Left renal cortex interstitium (tissue), 4 donors: ENCODE measurements around the gene MYEOV. TPM values are rescaled to one million over a fixed set of nuclear protein-coding genes. Genes with fewer than 3 reads are reported as not detected.

ENCODE experiments used
- DNase-seq, 4 donors: peaks; one replicate each; pipeline ENCODE4 v3.0.0-alpha.2; 2013; ENCODE audit warnings: low read depth in 4 of 4, low spot score in 2 of 4, missing footprints in 1 of 4
- polyA plus RNA-seq, 4 donors: library from polyadenylated mRNA; unstranded; fragments of 120-200 nt; gene quantifications; one replicate each; pipeline ENCODE4 v1.2.1, GENCODE V29; 2013; ENCODE audit not compliant: insufficient read length in 4 of 4

MYEOV gene
- polyA plus RNA-seq, 4 donors: 3.5 to 7.0 (median 5.4) TPM

DNA sequence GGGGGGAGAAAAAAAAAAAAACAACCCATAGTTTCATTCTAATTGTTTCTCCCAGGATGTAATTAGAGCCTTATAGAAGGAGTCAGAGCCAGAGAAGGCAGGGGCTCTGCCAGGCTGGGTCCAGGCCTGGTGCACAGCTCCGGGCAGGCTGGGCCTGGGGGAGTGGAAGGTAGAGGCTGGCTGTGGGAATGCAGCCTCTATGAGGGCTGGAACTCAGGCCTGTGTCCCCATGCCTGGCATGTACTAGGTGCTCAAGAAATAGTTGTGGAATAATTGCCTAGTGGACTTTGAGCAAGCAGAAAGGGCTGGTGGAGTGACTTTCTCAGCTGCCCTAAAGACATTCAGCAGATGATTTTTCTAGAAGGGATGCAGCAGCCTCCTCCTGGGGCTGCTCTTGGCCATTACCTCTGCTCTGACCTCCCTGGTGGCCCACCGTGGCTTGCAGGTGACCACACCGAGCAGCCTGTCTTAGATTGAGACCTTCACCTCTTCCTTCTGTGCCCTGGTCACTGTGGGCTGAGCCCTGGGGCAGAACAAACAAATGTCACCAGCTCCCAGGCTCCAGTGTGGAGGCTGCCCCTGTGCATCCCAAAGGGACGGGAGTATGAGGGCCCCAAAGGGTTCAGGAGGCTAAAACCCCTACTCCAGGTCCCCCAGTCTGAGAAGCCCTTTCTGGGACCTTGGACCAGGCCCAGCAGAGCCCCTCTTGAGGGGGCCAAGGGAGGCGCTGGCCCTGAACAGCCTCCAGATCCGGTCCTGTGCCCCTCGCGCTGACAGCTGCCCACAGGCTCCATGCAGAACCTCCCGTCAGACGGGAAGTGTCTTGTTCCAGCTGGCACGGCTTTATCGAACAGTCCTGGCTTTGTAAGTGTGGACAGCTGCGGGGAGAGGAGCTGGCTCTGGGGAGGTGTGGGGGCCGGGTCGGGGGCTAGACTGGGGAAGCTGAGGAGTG, 18.8 kb downstream of the MYEOV start:
- DNase-seq: no peak

DNA sequence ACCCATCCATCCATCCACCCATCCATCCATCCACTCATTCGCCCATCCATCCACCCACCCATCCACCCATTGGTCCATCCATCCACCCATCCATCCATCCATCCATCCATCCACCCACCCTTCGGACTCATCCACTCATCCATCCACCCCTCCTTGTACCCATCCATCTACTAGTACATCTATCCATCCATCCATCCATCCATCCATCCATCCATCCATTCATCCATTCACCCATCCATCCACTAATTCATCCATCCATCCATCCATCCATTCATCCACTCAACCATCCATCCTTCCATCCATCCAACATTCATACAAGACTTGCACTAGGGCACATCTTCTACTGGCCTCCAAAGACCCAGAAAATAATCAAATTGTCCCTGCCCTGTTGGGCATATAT, 20.0 kb downstream of the MYEOV start:
- no peak for DNase-seq

DNA sequence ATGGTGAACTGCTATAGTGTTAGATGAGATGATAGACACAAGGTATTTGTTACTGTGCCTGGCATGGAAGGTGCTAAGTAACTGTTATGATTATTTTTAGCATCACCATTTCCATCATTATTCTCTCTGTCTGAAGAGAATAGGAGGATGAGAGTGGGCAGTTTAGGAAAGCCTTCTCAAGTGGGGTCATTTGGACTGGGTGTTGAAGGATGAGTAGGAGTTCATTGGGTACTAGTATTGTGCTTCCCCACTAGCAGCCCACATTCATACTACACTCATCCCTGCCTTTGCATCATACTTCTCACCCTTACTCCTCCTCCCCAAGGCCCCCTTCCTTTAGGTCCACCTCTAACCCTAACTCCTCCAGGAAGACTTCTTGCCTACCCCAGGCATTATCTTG, 20.6 kb downstream of the MYEOV start:
- DNase-seq: no peak

DNA sequence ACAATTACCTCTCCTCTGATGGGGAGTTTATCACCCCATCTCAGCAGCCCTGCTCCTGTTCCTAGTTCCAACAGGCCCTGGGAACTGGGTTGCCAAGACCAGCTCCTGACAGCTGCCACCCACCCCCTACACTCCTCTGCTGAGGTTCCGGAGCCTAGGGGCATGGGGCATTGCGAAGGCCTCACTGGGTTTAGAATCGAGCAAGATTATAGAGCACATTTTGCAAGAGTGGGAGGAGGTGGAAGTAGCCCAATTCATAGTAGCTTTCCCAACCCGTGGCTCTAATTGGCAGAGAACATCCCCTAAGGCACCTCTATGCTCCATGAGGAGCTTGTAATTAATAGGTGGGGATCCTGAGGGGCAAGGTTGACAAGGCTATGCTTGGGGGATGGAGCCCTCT, 23.0 kb downstream of the MYEOV start:
- DNase-seq: no peak

GRCh38 chr11:69317401-69318092, 23.6 kb downstream of the MYEOV start:
- DNase-seq: no peak

- DNase-seq: no peak
Measured at GRCh38 chr11:69318093-69318420, 24.1 kb downstream of the MYEOV start.

DNA sequence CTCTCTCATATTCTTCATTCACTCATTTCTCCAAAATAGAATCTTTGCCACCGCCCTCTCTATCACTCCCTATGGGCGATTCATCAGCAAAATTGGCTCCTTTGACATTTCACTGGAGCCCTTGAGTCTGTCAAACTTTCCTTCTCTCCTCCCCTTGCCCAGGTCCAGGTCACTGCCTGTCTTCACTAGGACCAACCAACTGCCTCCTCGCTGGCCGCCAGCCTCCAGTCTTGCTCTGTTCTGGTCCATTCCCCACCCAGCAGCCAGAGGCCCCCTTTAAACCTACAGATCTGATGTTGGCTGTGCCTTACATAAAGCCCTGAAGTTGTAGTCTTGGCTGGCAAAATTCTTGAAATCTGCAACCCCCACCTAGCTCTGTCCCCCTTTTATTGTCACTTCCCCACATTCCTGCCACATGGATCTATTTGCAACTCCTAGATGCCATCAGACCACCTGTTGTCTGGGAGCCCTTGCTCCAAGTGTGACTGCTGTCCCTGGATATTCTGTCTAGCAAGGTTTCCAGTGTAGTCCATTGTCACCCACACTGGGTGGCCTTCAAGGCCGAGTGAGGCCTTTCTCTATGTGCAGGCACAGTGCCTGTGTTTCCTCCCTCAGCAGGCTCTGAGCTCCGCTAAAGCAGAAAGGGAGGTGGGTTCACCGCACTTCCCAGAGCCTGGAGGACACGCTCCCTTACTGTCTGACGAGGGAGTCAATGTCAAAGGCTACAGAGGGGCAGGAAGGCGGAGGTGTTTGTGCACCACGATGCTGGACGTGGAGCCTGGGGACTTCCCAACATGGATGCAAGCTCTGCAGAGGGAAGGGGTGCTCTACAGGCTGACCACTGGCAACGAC, 25.5 kb downstream of the MYEOV start:
- no peak for DNase-seq

GRCh38 chr11:69320326-69320725, 26.4 kb downstream of the MYEOV start:
- no peak for DNase-seq

DNA sequence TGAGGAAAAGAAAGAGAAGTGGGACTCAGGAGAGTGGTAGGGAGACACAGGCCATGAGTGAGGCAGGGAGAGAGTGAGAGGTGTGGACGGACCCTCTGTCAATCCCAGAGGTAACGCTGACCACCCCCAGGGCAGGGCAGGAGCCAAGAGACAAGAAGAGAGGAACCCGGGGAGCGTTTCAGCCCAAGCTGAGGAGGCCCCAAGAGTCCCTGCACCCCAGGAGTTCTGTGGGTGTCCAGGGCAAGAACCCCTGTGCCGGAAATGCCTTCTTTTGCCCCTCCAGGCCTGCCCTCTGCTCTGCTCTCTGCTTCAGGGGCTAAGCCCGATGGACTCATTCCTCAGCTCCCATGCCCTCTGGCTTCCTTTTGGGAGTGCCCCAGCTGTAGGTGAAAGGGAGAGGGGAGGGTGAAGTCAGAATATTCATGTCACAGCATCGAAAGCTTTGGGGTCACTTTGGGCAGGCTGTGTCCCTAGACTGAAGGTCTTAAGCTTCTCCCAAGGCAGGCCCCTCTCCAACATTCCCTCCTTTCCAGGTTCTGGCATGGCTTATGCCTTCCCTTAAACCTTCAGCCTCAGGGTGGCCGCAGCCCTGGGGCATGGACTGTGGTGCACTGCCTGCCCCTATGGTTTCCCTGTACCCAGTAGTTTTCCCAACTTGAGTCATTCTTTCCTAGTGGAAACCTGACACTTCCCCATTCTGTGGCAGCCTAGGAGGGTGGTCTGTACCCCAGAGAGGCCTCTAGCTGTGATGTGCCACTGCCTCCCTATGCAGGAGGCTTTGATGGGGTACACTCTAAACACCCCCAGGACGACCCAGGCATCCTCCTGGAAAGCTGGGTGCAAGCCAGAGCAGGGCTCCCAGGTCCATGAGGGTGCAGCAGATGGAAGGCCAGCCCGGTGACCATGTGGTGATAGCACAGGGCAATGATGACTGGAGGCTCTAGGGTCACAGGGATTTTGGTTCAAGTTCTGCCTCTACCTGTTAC, 27.1 kb downstream of the MYEOV start:
- no peak for DNase-seq

DNA sequence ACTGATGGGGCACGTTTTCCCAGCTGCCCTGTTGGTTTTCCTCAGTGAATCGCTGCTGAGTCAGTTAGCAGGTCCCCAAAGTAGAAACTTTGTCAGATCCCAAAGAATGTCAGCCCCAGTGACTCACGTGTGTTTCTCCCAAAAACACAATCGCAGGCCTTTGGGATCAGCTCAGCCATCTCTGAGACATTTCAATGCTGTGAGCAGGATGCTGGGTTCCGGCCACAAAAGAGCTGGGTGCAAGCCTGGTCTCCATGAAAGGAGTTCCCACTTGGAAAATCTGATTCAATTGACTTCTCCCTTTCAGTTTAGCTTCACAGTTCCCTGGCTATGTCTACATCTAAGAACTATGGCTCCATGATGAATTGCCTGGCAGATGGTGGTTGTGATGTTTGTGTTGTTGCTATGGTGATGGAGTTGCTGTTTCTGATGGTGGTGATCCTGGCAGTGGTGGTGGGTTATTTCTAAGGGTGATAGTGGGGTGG, 28.0 kb downstream of the MYEOV start:
- no peak for DNase-seq

GRCh38 chr11:69325446-69325845, 31.5 kb downstream of the MYEOV start:
- no peak for DNase-seq

- no peak for DNase-seq
Measured at GRCh38 chr11:69326622-69327219, 32.8 kb downstream of the MYEOV start.

DNA sequence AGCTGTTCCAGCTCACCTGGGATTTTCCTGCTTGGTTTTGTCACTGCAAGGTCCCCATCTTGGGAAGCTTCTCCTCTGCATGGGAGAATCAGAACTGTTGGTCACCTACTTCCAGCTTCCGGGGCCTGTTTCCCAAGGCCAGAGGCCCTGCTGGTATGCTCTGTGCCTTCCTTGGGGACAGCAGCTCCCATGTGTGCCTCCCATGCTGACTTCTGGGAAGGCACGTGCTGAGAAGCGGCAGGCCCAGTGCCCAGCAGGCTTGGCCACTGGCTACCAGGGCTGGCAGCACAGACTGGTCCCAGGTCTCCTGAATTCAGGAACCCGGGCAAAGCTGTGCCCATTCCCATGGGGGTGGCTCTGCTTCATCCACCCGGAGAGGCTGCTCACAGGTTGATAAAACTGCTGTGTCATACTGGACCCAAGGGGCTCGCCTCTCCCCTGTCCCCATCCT, 33.8 kb downstream of the MYEOV start:
- DNase-seq: no peak

GRCh38 chr11:69328231-69328630, 34.3 kb downstream of the MYEOV start:
- no peak for DNase-seq

DNA sequence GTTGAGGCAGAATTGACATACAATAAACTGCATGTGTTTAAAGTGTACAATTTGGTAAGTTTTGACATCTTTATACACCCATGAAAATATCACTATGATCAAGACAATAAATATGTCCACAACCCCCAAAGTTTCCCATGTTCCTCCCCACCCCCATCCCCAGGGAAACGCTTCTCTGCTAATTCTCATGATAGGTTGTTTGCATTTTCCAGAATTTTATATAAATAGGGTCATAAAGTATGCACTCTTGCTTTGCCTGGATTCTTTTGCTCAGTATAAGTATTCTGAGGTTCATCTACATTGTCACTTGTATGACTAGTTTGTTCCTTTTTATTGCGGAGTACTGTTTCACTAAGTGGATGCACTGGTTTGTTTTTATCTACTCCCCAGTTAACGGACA, 35.6 kb downstream of the MYEOV start:
- no peak for DNase-seq

DNA sequence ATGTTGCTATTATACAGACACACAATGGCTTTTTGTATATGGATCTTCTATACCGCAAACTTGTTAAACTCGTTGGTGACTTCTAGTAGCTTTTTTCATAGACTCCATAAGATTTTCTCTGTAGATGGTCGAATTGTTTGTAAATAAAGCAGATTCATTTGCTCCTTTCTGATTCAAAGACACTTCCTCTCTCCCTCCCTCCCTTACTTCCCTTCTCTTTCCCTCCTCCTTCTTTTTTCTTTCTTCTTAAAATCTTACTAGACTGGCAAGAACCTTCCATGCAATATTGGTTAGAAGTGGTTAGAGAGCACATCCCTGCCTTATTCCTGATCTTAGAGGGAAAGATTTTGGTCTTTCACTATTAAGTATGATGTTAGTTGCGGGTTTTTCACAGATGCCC, 36.4 kb downstream of the MYEOV start:
- DNase-seq: no peak

DNA sequence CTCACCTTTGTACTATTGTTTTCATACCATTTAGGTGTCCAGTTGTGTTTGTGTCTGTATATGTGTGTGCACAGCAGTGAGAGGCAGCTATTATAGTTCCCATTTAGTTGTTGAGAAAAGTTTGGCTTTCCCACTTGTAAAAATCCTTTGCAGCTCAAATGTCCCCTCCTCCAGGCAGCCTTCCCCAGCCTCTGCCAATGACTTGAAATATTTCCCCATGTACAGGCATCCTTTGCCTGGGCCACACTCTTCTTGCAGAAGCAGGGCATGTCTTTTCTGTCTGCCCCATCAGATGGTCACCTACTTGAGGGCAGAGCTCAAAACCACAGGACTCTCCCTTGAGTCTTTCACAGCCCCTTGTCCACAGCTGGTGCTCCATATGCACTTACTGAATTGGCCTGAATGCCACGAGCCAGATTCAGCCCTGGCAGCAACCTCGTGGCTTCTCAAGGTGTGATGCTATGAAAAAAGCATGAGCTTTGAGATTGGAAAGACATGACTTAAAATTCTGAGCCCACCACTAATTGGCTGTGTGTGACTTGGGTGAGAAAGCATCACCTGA, 39.3 kb downstream of the MYEOV start:
- DNase-seq: no peak

- no peak for DNase-seq
Measured at GRCh38 chr11:69333879-69334278, 39.9 kb downstream of the MYEOV start.
